ENCODE measurements around the gene KCNJ10. TPM values are rescaled to one million over a fixed set of nuclear protein-coding genes. Genes with fewer than 3 reads are reported as not detected.

Gene KCNJ10
- total and polyA plus RNA-seq, 2 of the 13 experiments (the other 11 are each of a cell fraction or from before 2014, with no cell fraction given) = 4.4 to 10.3 TPM

DNA sequence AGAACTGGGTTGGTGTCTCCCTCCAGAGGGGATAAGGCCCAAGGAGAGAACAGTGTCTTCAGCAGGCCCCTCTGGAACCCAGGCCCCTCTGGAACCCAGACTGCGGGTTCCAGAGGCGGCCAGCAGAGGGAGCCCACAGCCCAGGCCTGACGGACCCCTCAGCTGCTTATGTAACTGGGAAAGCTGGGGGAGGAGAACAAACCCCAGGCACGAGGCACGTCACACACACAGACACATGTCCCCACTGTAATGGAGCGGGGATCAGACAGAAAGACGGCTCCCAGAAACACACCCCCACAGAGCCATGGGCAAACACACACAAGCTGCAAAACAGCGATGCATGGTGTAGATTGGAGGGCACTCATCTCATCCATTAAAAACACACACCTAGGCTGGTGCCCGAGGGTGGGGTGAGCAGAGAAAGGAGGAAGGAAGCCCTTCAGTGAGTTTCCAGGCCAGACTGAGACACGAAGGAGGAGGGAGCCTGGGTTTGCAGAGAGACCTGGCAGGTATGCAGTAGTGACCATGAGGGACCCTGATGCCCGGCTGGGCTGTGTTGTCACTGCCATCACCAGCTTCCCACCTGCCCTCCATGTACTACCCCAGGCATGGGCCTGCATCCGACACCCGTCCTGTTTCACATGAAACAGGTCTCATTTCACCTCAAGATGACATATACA, 31.2 kb upstream of the KCNJ10 start (continued):
- TF ChIP-seq, protein P1, sequence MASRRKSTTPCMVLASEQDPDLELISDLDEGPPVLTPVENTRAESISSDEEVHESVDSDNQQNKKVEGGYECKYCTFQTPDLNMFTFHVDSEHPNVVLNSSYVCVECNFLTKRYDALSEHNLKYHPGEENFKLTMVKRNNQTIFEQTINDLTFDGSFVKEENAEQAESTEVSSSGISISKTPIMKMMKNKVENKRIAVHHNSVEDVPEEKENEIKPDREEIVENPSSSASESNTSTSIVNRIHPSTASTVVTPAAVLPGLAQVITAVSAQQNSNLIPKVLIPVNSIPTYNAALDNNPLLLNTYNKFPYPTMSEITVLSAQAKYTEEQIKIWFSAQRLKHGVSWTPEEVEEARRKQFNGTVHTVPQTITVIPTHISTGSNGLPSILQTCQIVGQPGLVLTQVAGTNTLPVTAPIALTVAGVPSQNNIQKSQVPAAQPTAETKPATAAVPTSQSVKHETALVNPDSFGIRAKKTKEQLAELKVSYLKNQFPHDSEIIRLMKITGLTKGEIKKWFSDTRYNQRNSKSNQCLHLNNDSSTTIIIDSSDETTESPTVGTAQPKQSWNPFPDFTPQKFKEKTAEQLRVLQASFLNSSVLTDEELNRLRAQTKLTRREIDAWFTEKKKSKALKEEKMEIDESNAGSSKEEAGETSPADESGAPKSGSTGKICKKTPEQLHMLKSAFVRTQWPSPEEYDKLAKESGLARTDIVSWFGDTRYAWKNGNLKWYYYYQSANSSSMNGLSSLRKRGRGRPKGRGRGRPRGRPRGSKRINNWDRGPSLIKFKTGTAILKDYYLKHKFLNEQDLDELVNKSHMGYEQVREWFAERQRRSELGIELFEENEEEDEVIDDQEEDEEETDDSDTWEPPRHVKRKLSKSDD (CRISPR knock-in tag; IDR thresholded peaks at IDR 0.05; ENCODE audit: low read depth) = no peak
- 0 out of 2 replicates have a peak, but pooled peaks have one; percentile 41 for TF ChIP-seq ZNF546 (CRISPR knock-in tag; conservative IDR thresholded peaks at IDR 0.05)
- TF ChIP-seq REL (CRISPR knock-in tag; conservative IDR thresholded peaks at IDR 0.05) = no peak
- TF ChIP-seq ZNF761 (CRISPR knock-in tag; conservative IDR thresholded peaks at IDR 0.05) = no peak
- TF ChIP-seq NFKBIZ (CRISPR knock-in tag; IDR thresholded peaks at IDR 0.05) = no peak
- no peak for TF ChIP-seq NR2F6 (IDR thresholded peaks at IDR 0.05)
- TF ChIP-seq NR2F6 (CRISPR knock-in tag; IDR thresholded peaks at IDR 0.05) = peak; percentile 45; the same call in 1 of the 2 replicates
- TF ChIP-seq, protein P2, sequence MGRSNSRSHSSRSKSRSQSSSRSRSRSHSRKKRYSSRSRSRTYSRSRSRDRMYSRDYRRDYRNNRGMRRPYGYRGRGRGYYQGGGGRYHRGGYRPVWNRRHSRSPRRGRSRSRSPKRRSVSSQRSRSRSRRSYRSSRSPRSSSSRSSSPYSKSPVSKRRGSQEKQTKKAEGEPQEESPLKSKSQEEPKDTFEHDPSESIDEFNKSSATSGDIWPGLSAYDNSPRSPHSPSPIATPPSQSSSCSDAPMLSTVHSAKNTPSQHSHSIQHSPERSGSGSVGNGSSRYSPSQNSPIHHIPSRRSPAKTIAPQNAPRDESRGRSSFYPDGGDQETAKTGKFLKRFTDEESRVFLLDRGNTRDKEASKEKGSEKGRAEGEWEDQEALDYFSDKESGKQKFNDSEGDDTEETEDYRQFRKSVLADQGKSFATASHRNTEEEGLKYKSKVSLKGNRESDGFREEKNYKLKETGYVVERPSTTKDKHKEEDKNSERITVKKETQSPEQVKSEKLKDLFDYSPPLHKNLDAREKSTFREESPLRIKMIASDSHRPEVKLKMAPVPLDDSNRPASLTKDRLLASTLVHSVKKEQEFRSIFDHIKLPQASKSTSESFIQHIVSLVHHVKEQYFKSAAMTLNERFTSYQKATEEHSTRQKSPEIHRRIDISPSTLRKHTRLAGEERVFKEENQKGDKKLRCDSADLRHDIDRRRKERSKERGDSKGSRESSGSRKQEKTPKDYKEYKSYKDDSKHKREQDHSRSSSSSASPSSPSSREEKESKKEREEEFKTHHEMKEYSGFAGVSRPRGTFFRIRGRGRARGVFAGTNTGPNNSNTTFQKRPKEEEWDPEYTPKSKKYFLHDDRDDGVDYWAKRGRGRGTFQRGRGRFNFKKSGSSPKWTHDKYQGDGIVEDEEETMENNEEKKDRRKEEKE (IDR thresholded peaks at IDR 0.05) = no peak
- no peak for TF ChIP-seq ZNF225 (CRISPR knock-in tag; IDR thresholded peaks at IDR 0.05)
- TF ChIP-seq ZSCAN22 (CRISPR knock-in tag; IDR thresholded peaks at IDR 0.05) = no peak
- TF ChIP-seq ZNF430 (CRISPR knock-in tag; IDR thresholded peaks at IDR 0.05) = peak; percentile 75; the same call in 1 of the 2 replicates
- TF ChIP-seq, protein P3, sequence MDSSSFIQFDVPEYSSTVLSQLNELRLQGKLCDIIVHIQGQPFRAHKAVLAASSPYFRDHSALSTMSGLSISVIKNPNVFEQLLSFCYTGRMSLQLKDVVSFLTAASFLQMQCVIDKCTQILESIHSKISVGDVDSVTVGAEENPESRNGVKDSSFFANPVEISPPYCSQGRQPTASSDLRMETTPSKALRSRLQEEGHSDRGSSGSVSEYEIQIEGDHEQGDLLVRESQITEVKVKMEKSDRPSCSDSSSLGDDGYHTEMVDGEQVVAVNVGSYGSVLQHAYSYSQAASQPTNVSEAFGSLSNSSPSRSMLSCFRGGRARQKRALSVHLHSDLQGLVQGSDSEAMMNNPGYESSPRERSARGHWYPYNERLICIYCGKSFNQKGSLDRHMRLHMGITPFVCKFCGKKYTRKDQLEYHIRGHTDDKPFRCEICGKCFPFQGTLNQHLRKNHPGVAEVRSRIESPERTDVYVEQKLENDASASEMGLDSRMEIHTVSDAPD (CRISPR knock-in tag; IDR thresholded peaks at IDR 0.05) = no peak
- TF ChIP-seq SRSF9 (IDR thresholded peaks at IDR 0.05; ENCODE audit: borderline replicate concordance, insufficient read depth, low read depth, low read length, poor library complexity, severe bottlenecking) = no peak
- no peak for TF ChIP-seq ZNF678 (CRISPR knock-in tag; IDR thresholded peaks at IDR 0.05)
- no peak for TF ChIP-seq HDAC1 (CRISPR knock-in tag; IDR thresholded peaks at IDR 0.05)
- TF ChIP-seq ZNF605 (CRISPR knock-in tag; IDR thresholded peaks at IDR 0.05) = peak; percentile 87
- no peak for TF ChIP-seq MAFF (IDR thresholded peaks at IDR 0.05; ENCODE audit: low read depth, low read length)
- TF ChIP-seq SIN3A (IDR thresholded peaks at IDR 0.05; ENCODE audit: borderline replicate concordance, low read depth, low read length) = peak; percentile 35; the same call in 1 of the 2 replicates
- TF ChIP-seq SIX1 (CRISPR knock-in tag; IDR thresholded peaks at IDR 0.05; ENCODE audit: borderline replicate concordance) = no peak
- TF ChIP-seq CHCHD3 (CRISPR knock-in tag; IDR thresholded peaks at IDR 0.05) = no peak
- TF ChIP-seq, protein P4, sequence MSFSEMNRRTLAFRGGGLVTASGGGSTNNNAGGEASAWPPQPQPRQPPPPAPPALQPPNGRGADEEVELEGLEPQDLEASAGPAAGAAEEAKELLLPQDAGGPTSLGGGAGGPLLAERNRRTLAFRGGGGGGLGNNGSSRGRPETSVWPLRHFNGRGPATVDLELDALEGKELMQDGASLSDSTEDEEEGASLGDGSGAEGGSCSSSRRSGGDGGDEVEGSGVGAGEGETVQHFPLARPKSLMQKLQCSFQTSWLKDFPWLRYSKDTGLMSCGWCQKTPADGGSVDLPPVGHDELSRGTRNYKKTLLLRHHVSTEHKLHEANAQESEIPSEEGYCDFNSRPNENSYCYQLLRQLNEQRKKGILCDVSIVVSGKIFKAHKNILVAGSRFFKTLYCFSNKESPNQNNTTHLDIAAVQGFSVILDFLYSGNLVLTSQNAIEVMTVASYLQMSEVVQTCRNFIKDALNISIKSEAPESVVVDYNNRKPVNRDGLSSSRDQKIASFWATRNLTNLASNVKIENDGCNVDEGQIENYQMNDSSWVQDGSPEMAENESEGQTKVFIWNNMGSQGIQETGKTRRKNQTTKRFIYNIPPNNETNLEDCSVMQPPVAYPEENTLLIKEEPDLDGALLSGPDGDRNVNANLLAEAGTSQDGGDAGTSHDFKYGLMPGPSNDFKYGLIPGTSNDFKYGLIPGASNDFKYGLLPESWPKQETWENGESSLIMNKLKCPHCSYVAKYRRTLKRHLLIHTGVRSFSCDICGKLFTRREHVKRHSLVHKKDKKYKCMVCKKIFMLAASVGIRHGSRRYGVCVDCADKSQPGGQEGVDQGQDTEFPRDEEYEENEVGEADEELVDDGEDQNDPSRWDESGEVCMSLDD (CRISPR knock-in tag; IDR thresholded peaks at IDR 0.05; ENCODE audit: borderline replicate concordance) = no peak

Data from HepG2 (cell line).